CD14-positive monocyte (primary cell): Measurements from ENCODE around the gene ARL9. TPM values are rescaled to one million over a fixed set of nuclear protein-coding genes. Genes with fewer than 3 reads are reported as not detected.
A peak's percentile ranks its signal among the peaks of the same experiment; 100 is the strongest.

ENCODE experiments used
- DNase-seq, 3 donors: peaks; one replicate each; pipeline ENCODE4 v3.0.0-alpha.2; 2011 to 2022
- H2AFZ ChIP-seq: 2 replicates; pipeline ENCODE4 v1.6.0; 2012; ENCODE audit warnings: mild to moderate bottlenecking, low read depth, low read length, inconsistent platforms; ENCODE audit not compliant: insufficient read depth, poor library complexity, severe bottlenecking
- H3K27ac ChIP-seq, 2 donors: 1 replicate in 1 of 2; 2 replicates in 1 of 2; pipeline ENCODE4 v1.5.1; 2012 to 2013; ENCODE audit warnings: low read length in 2 of 2, control low read depth in 1 of 2, inconsistent platforms in 1 of 2, low read depth in 1 of 2, mild to moderate bottlenecking in 1 of 2
- H3K27me3 ChIP-seq, 2 donors: one replicate each; pipeline versions ENCODE4 v1.6.0 to v1.6.1; 2011 to 2013; ENCODE audit warnings: low read length in 2 of 2; ENCODE audit not compliant: control insufficient read depth in 2 of 2, insufficient read depth in 2 of 2
- H3K36me3 ChIP-seq, 2 donors: replicated peaks in 1 of 2; 1 replicate in 1 of 2; 2 replicates in 1 of 2; pipeline versions ENCODE4 v1.5.1 to v1.6.1; 2012 to 2013; ENCODE audit warnings: low read length in 2 of 2, control low read depth in 1 of 2, inconsistent platforms in 1 of 2, mild to moderate bottlenecking in 1 of 2; ENCODE audit not compliant: insufficient read depth in 2 of 2, control insufficient read depth in 1 of 2
- H3K4me1 ChIP-seq, 2 donors: 1 replicate in 1 of 2; 2 replicates in 1 of 2; pipeline versions ENCODE4 v1.5.1 to v1.6.1; 2012 to 2013; ENCODE audit warnings: low read length in 2 of 2, control low read depth in 1 of 2, inconsistent platforms in 1 of 2, mild to moderate bottlenecking in 1 of 2, moderate library complexity in 1 of 2; ENCODE audit not compliant: insufficient read depth in 2 of 2, control insufficient read depth in 1 of 2
- H3K4me2 ChIP-seq: replicated peaks from 2 replicates; pipeline ENCODE3; 2012; ENCODE audit warnings: low read length, moderate library complexity, mild to moderate bottlenecking; ENCODE audit not compliant: poor library complexity, severe bottlenecking; ENCODE audit errors: extremely low read depth
- H3K4me3 ChIP-seq, 3 experiments: fragments of 200-600 bp in 1 of 3; sonication (generic) in 1 of 3; replicated peaks in 1 of 3; 1 replicate in 2 of 3; 2 replicates in 1 of 3; pipeline ENCODE4 v1.5.1; 2011 to 2013; ENCODE audit warnings: low read length in 3 of 3, mild to moderate bottlenecking in 3 of 3, control low read depth in 2 of 3, low read depth in 2 of 3, inconsistent platforms in 1 of 3, moderate library complexity in 1 of 3
- H3K79me2 ChIP-seq: 2 replicates; pipeline ENCODE4 v1.6.0; 2012; ENCODE audit warnings: mild to moderate bottlenecking, control low read depth, inconsistent platforms, low read length, moderate library complexity; ENCODE audit not compliant: insufficient read depth
- H3K9ac ChIP-seq: 2 replicates; pipeline ENCODE4 v1.6.0; 2017; ENCODE audit warnings: low read length, mild to moderate bottlenecking; ENCODE audit not compliant: insufficient read depth, poor library complexity, severe bottlenecking
- H3K9me3 ChIP-seq, 2 donors: replicated peaks in 1 of 2; 1 replicate in 1 of 2; 2 replicates in 1 of 2; pipeline versions ENCODE4 v1.5.1 to v1.6.1; 2012 to 2013; ENCODE audit warnings: low read length in 2 of 2, control low read depth in 1 of 2; ENCODE audit not compliant: control insufficient read depth in 1 of 2, insufficient read depth in 1 of 2
- H4K20me1 ChIP-seq: 2 replicates; pipeline ENCODE4 v1.6.0; 2012; ENCODE audit warnings: mild to moderate bottlenecking, low read length, control low read depth, moderate library complexity; ENCODE audit not compliant: insufficient read depth
- H3K27ac Mint-ChIP-seq, 7 donors: one replicate each; pipeline ENCODE4 v1.8.0; 2020; ENCODE audit warnings: mild to moderate bottlenecking in 7 of 7, mixed read lengths in 7 of 7, moderate library complexity in 6 of 7, inconsistent platforms in 2 of 7
- H3K27me3 Mint-ChIP-seq, 3 donors: one replicate each; pipeline ENCODE4 v1.8.0; 2021 to 2022; ENCODE audit warnings: low read depth in 3 of 3, mild to moderate bottlenecking in 3 of 3, mixed read lengths in 3 of 3, moderate library complexity in 3 of 3, inconsistent platforms in 1 of 3
- H3K36me3 Mint-ChIP-seq, 2 donors: one replicate each; pipeline ENCODE4 v1.8.0; 2020; ENCODE audit warnings: mixed read lengths in 2 of 2, inconsistent platforms in 1 of 2, mild to moderate bottlenecking in 1 of 2
- H3K4me1 Mint-ChIP-seq: one replicate; pipeline ENCODE4 v1.8.0; 2020; ENCODE audit warnings: mild to moderate bottlenecking, mixed read lengths
- H3K4me3 Mint-ChIP-seq, 2 donors: one replicate each; pipeline ENCODE4 v1.8.0; 2020; ENCODE audit warnings: mild to moderate bottlenecking in 2 of 2, mixed read lengths in 2 of 2, moderate library complexity in 1 of 2
- H3K9me3 Mint-ChIP-seq, 7 donors: one replicate each; pipeline ENCODE4 v1.8.0; 2020 to 2022; ENCODE audit warnings: mixed read lengths in 7 of 7, mild to moderate bottlenecking in 6 of 7, moderate library complexity in 6 of 7, inconsistent platforms in 2 of 7
- CTCF ChIP-seq: fragments of 200-600 bp; IDR thresholded peaks from one replicate; pipeline ENCODE4 v1.8.0; 2022; ENCODE audit warnings: antibody characterized with exemption, mild to moderate bottlenecking
- WGBS: methylation state at CpG from one replicate; pipeline ENCODE4 v1.1.5; 2013; ENCODE audit warnings: missing lambda C conversion rate; ENCODE audit not compliant: insufficient coverage; 5-methylcytosine and 5-hydroxymethylcytosine counted together
- intact Hi-C, 2 donors: fragments of 100-400 bp; cut with micrococcal nuclease; formaldehyde crosslinking; loops; one replicate each; pipeline versions ENCODE4 v1.15.0 to v1.15.1; 2023
- polyA plus RNA-seq, 3 donors: library from polyadenylated mRNA; depleted of rRNA in 1 of 3; unstranded in 2 of 3; stranded (reverse) in 1 of 3; fragments of 300-500 nt in 2 of 3; fragments of >200 nt in 1 of 3; fragmentation: Illumina TruSeq in 2 of 3; gene quantifications; 1 replicate in 2 of 3; 2 replicates in 1 of 3; pipeline ENCODE4 v1.2.3, GENCODE V29; 2012 to 2021

The ARL9 gene
- polyA plus RNA-seq, 3 donors = not detected

- Histone ChIP-seq H3K27me3 (no peaks in the 10 kb centered on the region), H3K9me3 (no peaks in the 10 kb centered on the region), H3K27ac (no peak overlapping the region), H3K9ac (no peak overlapping the region), H3K4me2 (no peak overlapping the region), H3K36me3 (no peaks in the 10 kb centered on the region), H4K20me1 (no peaks in the 10 kb centered on the region), H3K79me2 (no peaks in the 10 kb centered on the region), H2AFZ (no peak overlapping the region), H3K4me3 (no peak overlapping the region), H3K4me1 (no peaks in the 10 kb centered on the region)
- Mint-ChIP-seq H3K4me1 (no peaks in the 10 kb centered on the region), H3K9me3 (no peaks in the 10 kb centered on the region), H3K4me3 (no peak overlapping the region), H3K27me3 (peaks cover 0 to 2% (median 2%) of the 10 kb centered on the region in 3 donors), H3K27ac (peak overlapping the region in 1 of 7 donors; percentile 20), H3K36me3 (no peaks in the 10 kb centered on the region)
- no peak for DNase-seq
- WGBS = 100% methylated on average over 1 of the region's 4 CpGs
- intact Hi-C loops = no loop called here
- TF ChIP-seq CTCF = no peak
Observed at GRCh38 chr4:56570041-56570440, 64.5 kb downstream of the ARL9 start.

Other genes with a start within 250 kb of the ARL9 start
- gene AASDH, start 118.3 kb upstream of the ARL9 start, polyA plus RNA-seq = 1 to 10 TPM; 5.9 to 6.9 (median 6.2) TPM
- 1 to 10 TPM in 2 of 3 donors, under 1 TPM in 1; 0.83 to 1.5 (median 1.4) TPM for gene PPAT, start 70.2 kb upstream of the ARL9 start, polyA plus RNA-seq
- gene PAICS, start 69.5 kb upstream of the ARL9 start, polyA plus RNA-seq = 10 to 100 TPM in 1 of 3 donors, 1 to 10 TPM in 2; 4.9 to 10.3 (median 8.7) TPM
- 100 to 1,000 TPM in 2 of 3 donors, 10 to 100 TPM in 1; 54.4 to 140 (median 103) TPM for gene SRP72, start 38.2 kb upstream of the ARL9 start, polyA plus RNA-seq
- gene HOPX, start 175.5 kb downstream of the ARL9 start, polyA plus RNA-seq = 1 to 10 TPM in 1 of 3 donors, under 1 TPM in 2; 0.39 to 1.3 (median 0.52) TPM